LNCAP (cell line): Measurements from ENCODE around the gene GPC3.

Experiments
- CTCF ChIP-seq: fragments of 450-650 bp; IDR thresholded peaks from 2 replicates; pipeline ENCODE4 v1.5.1; 2017; ENCODE audit warnings: mild to moderate bottlenecking

Gene GPC3

GRCh38 chrX:133561251-133561650, 424.1 kb downstream of the GPC3 start:
- TF ChIP-seq CTCF = no peak

GRCh38 chrX:133559909-133560308, 425.5 kb downstream of the GPC3 start:
- TF ChIP-seq CTCF = no peak

- TF ChIP-seq CTCF = no peak
These were observed 429.5 kb downstream of the GPC3 start for GRCh38 chrX:133555782-133556458.

GRCh38 chrX:133550665-133551485, 434.5 kb downstream of the GPC3 start:
- no peak for TF ChIP-seq CTCF

GRCh38 chrX:133549295-133549933, 436.0 kb downstream of the GPC3 start:
- no peak for TF ChIP-seq CTCF

- TF ChIP-seq CTCF = no peak
These were observed 439.0 kb downstream of the GPC3 start for GRCh38 chrX:133546441-133546840.

- no peak for TF ChIP-seq CTCF
These were observed 440.6 kb downstream of the GPC3 start for GRCh38 chrX:133544778-133545177.
